Lower lobe of right lung (tissue), 2 donors: ENCODE measurements around the gene PTPRE. TPM values are rescaled to one million over a fixed set of nuclear protein-coding genes. Genes with fewer than 3 reads are reported as not detected.

Source experiments
- ATAC-seq, 2 donors: fragments of 200-7000 bp; cut with Tn5 transposase; one replicate each; pipeline ENCODE4 v1.9.1; 2020 to 2022; ENCODE audit warnings: mild to moderate bottlenecking in 2 of 2, moderate library complexity in 2 of 2
- DNase-seq: peaks from one replicate; pipeline ENCODE4 v3.0.0-alpha.2; 2020
- H3K27ac ChIP-seq: fragments of 200-600 bp; one replicate; pipeline ENCODE4 v1.8.0; 2022
- H3K27me3 ChIP-seq: fragments of 200-600 bp; one replicate; pipeline ENCODE4 v1.8.0; 2022; ENCODE audit warnings: low read depth
- H3K36me3 ChIP-seq: fragments of 200-600 bp; one replicate; pipeline ENCODE4 v1.8.0; 2022; ENCODE audit warnings: mild to moderate bottlenecking
- H3K4me1 ChIP-seq: fragments of 200-600 bp; one replicate; pipeline ENCODE4 v1.8.0; 2022
- H3K4me3 ChIP-seq: fragments of 200-600 bp; one replicate; pipeline ENCODE4 v1.8.0; 2022; ENCODE audit warnings: mild to moderate bottlenecking
- H3K9me3 ChIP-seq: fragments of 200-600 bp; one replicate; pipeline ENCODE4 v1.8.0; 2022
- CTCF ChIP-seq: fragments of 200-600 bp; IDR thresholded peaks from one replicate; pipeline ENCODE4 v1.8.0; 2022; ENCODE audit warnings: antibody characterized with exemption, mild to moderate bottlenecking
- intact Hi-C: fragments of 100-400 bp; cut with DNase I; formaldehyde crosslinking; loops from one replicate; pipeline ENCODE4 v1.11.0; 2022
- total RNA-seq: library from RNA; stranded (reverse); fragmentation: NEBNext Ultra II Directional; extraction: Animal tissue kit (Norgen Biotek cat#: 25700); gene quantifications from one replicate; pipeline ENCODE4 v1.2.1, GENCODE V29; 2021
- donor health status: DM: no; HTN: yes; CAD: no; lungs with severe emphysema.

The PTPRE gene
- total RNA-seq, 1 donor from 2014 or later, result 60.5 TPM

DNA sequence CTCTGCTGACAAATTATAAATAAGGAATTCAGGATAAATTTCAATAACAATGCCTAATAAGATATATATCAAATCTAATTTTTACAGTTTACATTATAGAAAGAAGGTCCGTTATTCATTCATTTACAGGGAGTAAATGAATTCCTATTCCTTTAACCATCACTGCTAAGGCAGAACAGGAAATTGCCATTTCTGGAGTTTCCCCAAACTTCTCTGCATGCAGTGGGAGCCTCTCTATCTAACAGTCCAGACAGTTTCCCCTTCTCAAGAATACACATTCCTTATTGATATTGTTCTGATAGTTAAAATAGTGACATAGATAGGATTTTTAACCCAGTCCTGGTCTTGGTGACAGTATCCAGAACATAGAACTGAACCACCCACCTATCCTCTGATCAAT, 195.0 kb downstream of the PTPRE start:
- no peak overlapping the region for H3K4me3 ChIP-seq
- intact Hi-C loops, result no loop called here
- no peaks in the 10 kb centered on the region for H3K36me3 ChIP-seq
- H3K4me1 ChIP-seq, result no peaks in the 10 kb centered on the region
- H3K27me3 ChIP-seq, result no peaks in the 10 kb centered on the region
- ATAC-seq, result no peak
- TF ChIP-seq CTCF, result no peak
- no peaks in the 10 kb centered on the region for H3K9me3 ChIP-seq
- H3K27ac ChIP-seq, result no peak overlapping the region
- DNase-seq, result no peak

DNA sequence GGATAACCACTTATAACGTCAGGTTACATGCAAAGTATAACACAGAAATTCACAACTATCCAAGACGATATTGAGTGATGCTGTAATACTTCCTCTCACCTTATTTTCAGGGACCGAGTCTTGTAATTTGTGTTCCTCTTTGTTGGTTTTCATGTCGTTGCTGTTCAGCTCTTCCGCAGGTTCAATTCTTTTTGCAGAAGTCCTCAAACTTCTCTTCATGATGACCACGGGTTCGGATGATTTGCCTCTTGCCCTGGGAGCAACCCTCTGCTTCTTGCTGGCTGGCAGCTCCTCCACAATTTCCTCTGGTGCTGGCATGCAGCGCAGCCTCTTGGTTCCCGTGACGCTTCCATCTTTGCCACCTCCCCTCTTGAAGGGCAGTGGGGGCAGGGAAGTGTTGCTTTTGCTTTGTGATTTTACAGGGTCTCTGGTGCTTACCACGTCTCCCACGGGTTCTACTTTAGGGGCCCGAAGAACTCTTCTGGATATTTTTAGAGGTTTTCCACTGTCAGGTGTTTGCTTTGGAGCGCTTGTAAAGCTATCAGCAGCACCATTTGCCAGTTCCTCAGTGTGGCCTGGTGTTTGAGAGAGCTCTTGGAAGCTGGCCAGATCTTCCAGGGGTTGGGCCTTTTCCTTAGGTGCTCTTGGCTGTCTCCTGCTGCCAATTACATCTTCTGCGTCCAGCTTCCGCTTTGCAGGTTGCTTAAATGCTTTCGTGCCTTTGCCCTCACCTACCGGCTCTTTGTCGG, 195.8 kb downstream of the PTPRE start:
- H3K4me3 ChIP-seq, result no peak overlapping the region
- DNase-seq (peak; percentile 70), ATAC-seq (peak; percentile 83 to 88)

DNA sequence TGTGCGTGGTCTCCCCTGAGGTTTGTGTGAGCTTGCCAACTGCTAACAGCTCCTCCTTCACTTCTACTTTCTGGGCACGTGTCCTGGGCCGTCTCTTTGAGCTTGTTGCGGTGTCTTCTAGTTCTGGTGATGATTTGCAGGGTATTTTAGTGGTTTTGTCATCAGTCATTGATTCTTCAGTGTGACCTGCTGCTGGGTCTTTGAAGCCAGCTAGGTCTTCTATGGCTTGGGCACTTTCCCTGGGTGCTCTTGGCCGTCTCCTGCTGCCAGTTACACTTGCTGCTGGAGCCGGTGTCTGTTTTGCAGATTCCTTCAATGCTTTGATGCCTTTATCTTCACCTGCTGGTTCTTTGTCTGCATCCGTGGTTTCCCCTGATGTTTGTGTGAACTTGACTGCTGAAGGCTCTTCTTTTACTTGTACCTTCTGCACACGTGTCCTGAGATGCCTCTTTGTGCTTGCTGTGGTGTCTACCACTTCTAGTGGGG, 196.4 kb downstream of the PTPRE start:
- no peak overlapping the region for H3K4me3 ChIP-seq
- no peaks in the 10 kb centered on the region for H3K4me1 ChIP-seq
- no peak for ATAC-seq
- H3K27ac ChIP-seq, result no peak overlapping the region
- no peak for TF ChIP-seq CTCF
- no peaks in the 10 kb centered on the region for H3K27me3 ChIP-seq
- no peak for DNase-seq
- H3K9me3 ChIP-seq, result no peaks in the 10 kb centered on the region
- no peaks in the 10 kb centered on the region for H3K36me3 ChIP-seq
- intact Hi-C loops, result no loop called here

More for the DNA sequence above, 195.8 kb downstream of the PTPRE start:
- no peak overlapping the region for H3K27ac ChIP-seq
- TF ChIP-seq CTCF, result no peak
- H3K9me3 ChIP-seq, result no peaks in the 10 kb centered on the region
- intact Hi-C loops, result no loop called here
- H3K4me1 ChIP-seq, result no peaks in the 10 kb centered on the region
- no peaks in the 10 kb centered on the region for H3K36me3 ChIP-seq
- H3K27me3 ChIP-seq, result no peaks in the 10 kb centered on the region

GRCh38 chr10:128105383-128105782, 198.5 kb downstream of the PTPRE start:
- Histone ChIP-seq H3K27ac (no peak overlapping the region), H3K27me3 (no peaks in the 10 kb centered on the region), H3K9me3 (no peaks in the 10 kb centered on the region), H3K36me3 (no peaks in the 10 kb centered on the region), H3K4me1 (no peaks in the 10 kb centered on the region), H3K4me3 (no peak overlapping the region)
- ATAC-seq, result no peak
- intact Hi-C loops, result no loop called here
- TF ChIP-seq CTCF, result no peak
- DNase-seq, result no peak

- DNase-seq (no peak), ATAC-seq (no peak)
- no peak for TF ChIP-seq CTCF
- H3K9me3 ChIP-seq, result no peaks in the 10 kb centered on the region
- no peak overlapping the region for H3K4me3 ChIP-seq
- no peaks in the 10 kb centered on the region for H3K36me3 ChIP-seq
- H3K4me1 ChIP-seq, result no peaks in the 10 kb centered on the region
- no peak overlapping the region for H3K27ac ChIP-seq
- intact Hi-C loops, result no loop called here
- H3K27me3 ChIP-seq, result no peaks in the 10 kb centered on the region
Observed at GRCh38 chr10:128109707-128110106, 202.8 kb downstream of the PTPRE start.
